GM21737 (cell line): ENCODE data around the gene BRI3BP.

Experiments used
- ATAC-seq: cut with Tn5 transposase; IDR thresholded peaks from one replicate; pipeline ENCODE4 v1.9.1; 2021; ENCODE audit warnings: mild to moderate bottlenecking, moderate library complexity; ENCODE audit not compliant: unreplicated experiment

BRI3BP gene

GRCh38 chr12:124993626-124994436 lies at the start of gene BRI3BP:
Gene BRI3BP (plus strand): TSS chr12:124993645. CDS start chr12:124993791, 146 bp downstream.
- ATAC-seq, result peak; percentile 57

- ATAC-seq, result no peak
Observed at GRCh38 chr12:124946447-124946793, 47.0 kb upstream of the BRI3BP start.

- no peak for ATAC-seq
Observed at GRCh38 chr12:124947013-124947412, 46.4 kb upstream of the BRI3BP start.

- no peak for ATAC-seq
Observed at GRCh38 chr12:124947561-124948398, 45.7 kb upstream of the BRI3BP start.

- ATAC-seq, result no peak
Observed at GRCh38 chr12:124949066-124949465, 44.4 kb upstream of the BRI3BP start.

- no peak for ATAC-seq
Observed at GRCh38 chr12:124949779-124950728, 43.4 kb upstream of the BRI3BP start.

GRCh38 chr12:124952295-124952694 lies 41.1 kb upstream of the BRI3BP start:
- ATAC-seq, result no peak

GRCh38 chr12:124952801-124953200 lies 40.6 kb upstream of the BRI3BP start:
- no peak for ATAC-seq

- no peak for ATAC-seq
Observed at GRCh38 chr12:124953689-124954405, 39.6 kb upstream of the BRI3BP start.

GRCh38 chr12:124954771-124955170 lies 38.7 kb upstream of the BRI3BP start:
- ATAC-seq, result no peak

- no peak for ATAC-seq
Observed at GRCh38 chr12:124956571-124956970, 36.9 kb upstream of the BRI3BP start.

- ATAC-seq, result no peak
Observed at GRCh38 chr12:124961055-124961454, 32.4 kb upstream of the BRI3BP start.

GRCh38 chr12:124963211-124963610 lies 30.2 kb upstream of the BRI3BP start:
- ATAC-seq, result no peak

GRCh38 chr12:124964251-124964650 lies 29.2 kb upstream of the BRI3BP start:
- ATAC-seq, result no peak

- no peak for ATAC-seq
Observed at GRCh38 chr12:124964836-124965462, 28.5 kb upstream of the BRI3BP start.

GRCh38 chr12:124967016-124967739 lies 26.3 kb upstream of the BRI3BP start:
- no peak for ATAC-seq

GRCh38 chr12:124968656-124969055 lies 24.8 kb upstream of the BRI3BP start:
- ATAC-seq, result no peak

- ATAC-seq, result no peak
Observed at GRCh38 chr12:124970647-124971402, 22.6 kb upstream of the BRI3BP start.
